Loucy (cell line): Measurements from ENCODE around the gene PDRG1.

Experiments used
- H2AFZ ChIP-seq: fragments of 200-600 bp; sonication (generic); 2 replicates; pipeline ENCODE4 v1.6.0; 2016; ENCODE audit warnings: antibody characterized with exemption, mild to moderate bottlenecking, low read length, moderate library complexity
- H3F3A ChIP-seq: fragments of 200-600 bp; 2 replicates; pipeline ENCODE4 v1.6.0; 2016; ENCODE audit warnings: antibody characterized with exemption, low read depth, mild to moderate bottlenecking
- H3K27me3 ChIP-seq: fragments of 200-600 bp; sonication (generic); 2 replicates; pipeline ENCODE4 v1.6.1; 2014; ENCODE audit warnings: low read length, mild to moderate bottlenecking; ENCODE audit not compliant: insufficient read depth, poor library complexity, severe bottlenecking
- H3K36me3 ChIP-seq: fragments of 200-600 bp; sonication (generic); 2 replicates; pipeline ENCODE4 v1.6.1; 2016; ENCODE audit warnings: low read length; ENCODE audit not compliant: insufficient read depth
- H3K4me1 ChIP-seq: fragments of 200-600 bp; sonication (generic); 2 replicates; pipeline ENCODE4 v1.5.1; 2014; ENCODE audit warnings: low read length, mild to moderate bottlenecking; ENCODE audit not compliant: insufficient read depth, poor library complexity, severe bottlenecking
- H3K4me2 ChIP-seq: fragments of 200-600 bp; sonication (generic); 2 replicates; pipeline ENCODE4 v1.6.0; 2014; ENCODE audit warnings: antibody characterized with exemption, low read length, low read depth, mild to moderate bottlenecking; ENCODE audit not compliant: poor library complexity, severe bottlenecking
- H3K4me3 ChIP-seq: fragments of 200-600 bp; sonication (generic); 2 replicates; pipeline ENCODE4 v1.5.1; 2014; ENCODE audit warnings: low read length, mild to moderate bottlenecking, mixed read lengths; ENCODE audit not compliant: poor library complexity, severe bottlenecking
- H3K79me2 ChIP-seq: fragments of 200-600 bp; sonication (generic); 2 replicates; pipeline ENCODE4 v1.6.1; 2014; ENCODE audit warnings: low read length; ENCODE audit not compliant: insufficient read depth
- H3K9ac ChIP-seq: fragments of 200-600 bp; sonication (generic); 2 replicates; pipeline ENCODE4 v1.6.0; 2014; ENCODE audit warnings: mild to moderate bottlenecking, low read depth, low read length, moderate library complexity; ENCODE audit not compliant: poor library complexity, severe bottlenecking
- H3K9me2 ChIP-seq: fragments of 200-600 bp; sonication (generic); replicated peaks from 2 replicates; pipeline ENCODE4 v1.6.1; 2016; ENCODE audit warnings: low read depth, low read length, mixed read lengths
- H3K9me3 ChIP-seq: fragments of 200-600 bp; sonication (generic); 2 replicates; pipeline ENCODE4 v1.6.1; 2014; ENCODE audit warnings: mild to moderate bottlenecking, antibody characterized with exemption, low read length, low read depth; ENCODE audit not compliant: insufficient read depth
- H4K20me1 ChIP-seq: fragments of 200-600 bp; sonication (generic); 2 replicates; pipeline ENCODE4 v1.6.0; 2014; ENCODE audit warnings: antibody characterized with exemption, low read length, mild to moderate bottlenecking; ENCODE audit not compliant: insufficient read depth, poor library complexity, severe bottlenecking
- EZH2phosphoT487 ChIP-seq: fragments of 200-600 bp; IDR thresholded peaks from 2 replicates; pipeline ENCODE4 v1.6.1; 2018; ENCODE audit warnings: antibody characterized with exemption, mild to moderate bottlenecking, moderate library complexity, borderline replicate concordance
- TF ChIP-seq, protein P1 (sequence below): fragments of 200-600 bp; sonication (generic); conservative IDR thresholded peaks from 2 replicates; pipeline ENCODE4 v1.5.1; 2014; ENCODE audit warnings: mild to moderate bottlenecking, antibody characterized with exemption, low read length

PDRG1 gene

DNA sequence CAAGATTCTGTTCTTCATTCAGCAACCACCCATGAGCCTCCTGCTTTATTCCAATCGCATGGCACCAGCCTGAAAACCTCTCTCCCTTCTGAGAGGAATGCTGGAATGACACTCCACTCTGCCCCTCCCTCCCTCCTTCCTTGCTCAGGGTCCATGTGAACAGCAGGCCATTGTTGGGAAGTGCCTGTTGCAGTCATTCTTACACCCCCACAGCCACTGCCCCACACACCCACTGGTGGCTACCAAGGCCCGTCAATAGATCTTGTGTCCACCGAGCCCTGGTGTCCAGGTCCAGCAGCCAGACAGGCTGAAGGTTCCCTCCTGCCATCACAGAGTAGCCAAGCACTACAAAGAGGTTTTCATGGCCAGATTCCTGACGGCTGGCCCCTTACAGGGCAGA is 6.5 kb downstream of the PDRG1 start:
- H3K4me2 ChIP-seq, result no peak overlapping the region
- H3K9me3 ChIP-seq, result peaks cover 4% of the 10 kb centered on the region; the same call in 1 of the 2 replicates
- H3K9me2 ChIP-seq, result no peaks in the 10 kb centered on the region
- no peak overlapping the region for H3K9ac ChIP-seq
- TF ChIP-seq, protein P1, sequence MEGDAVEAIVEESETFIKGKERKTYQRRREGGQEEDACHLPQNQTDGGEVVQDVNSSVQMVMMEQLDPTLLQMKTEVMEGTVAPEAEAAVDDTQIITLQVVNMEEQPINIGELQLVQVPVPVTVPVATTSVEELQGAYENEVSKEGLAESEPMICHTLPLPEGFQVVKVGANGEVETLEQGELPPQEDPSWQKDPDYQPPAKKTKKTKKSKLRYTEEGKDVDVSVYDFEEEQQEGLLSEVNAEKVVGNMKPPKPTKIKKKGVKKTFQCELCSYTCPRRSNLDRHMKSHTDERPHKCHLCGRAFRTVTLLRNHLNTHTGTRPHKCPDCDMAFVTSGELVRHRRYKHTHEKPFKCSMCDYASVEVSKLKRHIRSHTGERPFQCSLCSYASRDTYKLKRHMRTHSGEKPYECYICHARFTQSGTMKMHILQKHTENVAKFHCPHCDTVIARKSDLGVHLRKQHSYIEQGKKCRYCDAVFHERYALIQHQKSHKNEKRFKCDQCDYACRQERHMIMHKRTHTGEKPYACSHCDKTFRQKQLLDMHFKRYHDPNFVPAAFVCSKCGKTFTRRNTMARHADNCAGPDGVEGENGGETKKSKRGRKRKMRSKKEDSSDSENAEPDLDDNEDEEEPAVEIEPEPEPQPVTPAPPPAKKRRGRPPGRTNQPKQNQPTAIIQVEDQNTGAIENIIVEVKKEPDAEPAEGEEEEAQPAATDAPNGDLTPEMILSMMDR, result no peak
- TF ChIP-seq EZH2phosphoT487, result no peak
- no peaks in the 10 kb centered on the region for H3F3A ChIP-seq
- peaks cover 19% of the 10 kb centered on the region for H4K20me1 ChIP-seq
- H3K27me3 ChIP-seq, result no peaks in the 10 kb centered on the region
- no peak overlapping the region for H2AFZ ChIP-seq
- peaks cover 54% of the 10 kb centered on the region for H3K36me3 ChIP-seq
- peaks cover 8% of the 10 kb centered on the region for H3K4me1 ChIP-seq
- H3K4me3 ChIP-seq, result no peak overlapping the region
- H3K79me2 ChIP-seq, result peaks cover 35% of the 10 kb centered on the region

DNA sequence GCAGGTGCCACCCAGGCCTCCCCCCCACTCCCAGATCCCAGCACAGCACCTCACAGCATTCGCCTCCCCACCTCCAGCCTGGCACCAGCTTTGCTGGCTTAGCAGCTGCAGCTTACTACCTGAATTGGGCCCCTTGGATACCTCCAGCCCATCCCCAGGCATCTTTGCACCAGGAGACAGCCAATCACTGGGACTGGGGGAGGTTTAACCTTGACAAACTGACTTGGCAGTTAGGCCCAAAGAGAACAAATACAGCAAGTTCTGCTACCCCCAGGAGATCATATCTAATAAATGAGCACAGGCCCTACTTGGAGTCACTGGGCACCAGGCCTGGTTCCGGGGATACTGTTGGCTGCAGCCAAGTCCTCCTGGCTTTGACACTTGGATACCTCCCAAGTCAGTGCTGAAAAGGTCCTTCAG is 8.8 kb downstream of the PDRG1 start:
- H3K9ac ChIP-seq, result no peak overlapping the region
- H3K4me3 ChIP-seq, result no peak overlapping the region
- H3K4me1 ChIP-seq, result no peaks in the 10 kb centered on the region
- H3K9me2 ChIP-seq, result no peaks in the 10 kb centered on the region
- H3K4me2 ChIP-seq, result no peak overlapping the region
- H3K9me3 ChIP-seq, result peaks cover 2% of the 10 kb centered on the region; the same call in 1 of the 2 replicates
- TF ChIP-seq, protein P1, result no peak
- TF ChIP-seq EZH2phosphoT487, result no peak
- no peaks in the 10 kb centered on the region for H3K27me3 ChIP-seq
- no peak overlapping the region for H2AFZ ChIP-seq
- no peaks in the 10 kb centered on the region for H3F3A ChIP-seq
- H3K79me2 ChIP-seq, result peaks cover 12% of the 10 kb centered on the region; the same call in 1 of the 2 replicates
- H4K20me1 ChIP-seq, result peaks cover 10% of the 10 kb centered on the region
- H3K36me3 ChIP-seq, result peaks cover 44% of the 10 kb centered on the region

DNA sequence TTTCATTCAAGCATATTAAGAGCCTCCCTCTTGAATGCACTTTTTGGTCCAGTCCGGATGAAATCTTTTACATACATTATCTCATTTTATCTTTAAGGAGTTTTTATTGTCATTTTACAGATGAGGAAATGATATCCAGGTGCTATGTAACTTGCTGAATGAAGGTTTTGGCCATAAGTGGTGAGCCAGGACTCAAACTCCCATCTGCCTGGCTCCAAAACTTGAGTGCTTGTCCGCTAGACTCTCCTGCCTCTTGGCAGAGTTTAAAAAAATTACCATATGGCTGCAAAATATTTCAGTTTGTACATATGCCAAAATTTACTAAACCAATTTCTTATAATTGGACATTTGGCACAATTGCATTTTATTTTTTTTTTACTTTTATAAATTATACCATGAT is 12.2 kb downstream of the PDRG1 start:
- Histone ChIP-seq H3K27me3 (no peaks in the 10 kb centered on the region), H3K79me2 (no peaks in the 10 kb centered on the region), H3K4me2 (no peak overlapping the region), H3K4me3 (no peak overlapping the region), H3F3A (no peaks in the 10 kb centered on the region), H3K4me1 (no peaks in the 10 kb centered on the region), H3K9me2 (no peaks in the 10 kb centered on the region), H2AFZ (no peak overlapping the region), H3K36me3 (peaks cover 10% of the 10 kb centered on the region; the same call in 1 of the 2 replicates), H3K9me3 (no peaks in the 10 kb centered on the region), H4K20me1 (no peaks in the 10 kb centered on the region), H3K9ac (no peak overlapping the region)
- no peak for TF ChIP-seq EZH2phosphoT487
- TF ChIP-seq, protein P1, result no peak
